DOHH2 (cell line): ENCODE measurements around the gene SYNDIG1.

Experiments
- H3F3A ChIP-seq: fragments of 200-600 bp; sonication (generic), shearing (Covaris generic); 2 replicates; pipeline ENCODE4 v1.6.0; 2016; ENCODE audit warnings: antibody characterized with exemption, mild to moderate bottlenecking; ENCODE audit not compliant: control insufficient read depth, insufficient read depth
- H3K27ac ChIP-seq: fragments of 200-600 bp; sonication (generic); 2 replicates; pipeline ENCODE4 v1.5.1; 2014; ENCODE audit warnings: low read depth, mild to moderate bottlenecking, low read length, moderate library complexity
- H3K27me3 ChIP-seq: fragments of 200-600 bp; sonication (generic); 2 replicates; pipeline ENCODE4 v1.6.1; 2014; ENCODE audit warnings: mild to moderate bottlenecking, low read length, mixed read lengths; ENCODE audit not compliant: control insufficient read depth
- H3K36me3 ChIP-seq: fragments of 200-600 bp; sonication (generic); 2 replicates; pipeline ENCODE4 v1.6.1; 2014; ENCODE audit warnings: mild to moderate bottlenecking, low read length, moderate library complexity, mixed read lengths; ENCODE audit not compliant: control insufficient read depth
- H3K4me1 ChIP-seq: fragments of 200-600 bp; sonication (generic); 2 replicates; pipeline ENCODE4 v1.6.1; 2014; ENCODE audit warnings: mild to moderate bottlenecking, low read length, mixed read lengths; ENCODE audit not compliant: control insufficient read depth
- H3K4me2 ChIP-seq: fragments of 200-600 bp; sonication (generic); 2 replicates; pipeline ENCODE4 v1.6.0; 2014; ENCODE audit warnings: mild to moderate bottlenecking, low read length, moderate library complexity
- H3K4me3 ChIP-seq: fragments of 200-600 bp; sonication (generic); 2 replicates; pipeline ENCODE4 v1.5.1; 2014; ENCODE audit warnings: mild to moderate bottlenecking, low read length, mixed read lengths
- H3K79me2 ChIP-seq: fragments of 200-600 bp; sonication (generic); 2 replicates; pipeline ENCODE4 v1.6.1; 2014; ENCODE audit warnings: mild to moderate bottlenecking, low read length, mixed read lengths; ENCODE audit not compliant: control insufficient read depth
- H3K9me2 ChIP-seq: fragments of 200-600 bp; sonication (generic); replicated peaks from 2 replicates; pipeline ENCODE4 v1.6.1; 2014; ENCODE audit warnings: mild to moderate bottlenecking, low read length, mixed read lengths; ENCODE audit not compliant: control insufficient read depth
- H3K9me3 ChIP-seq: fragments of 200-600 bp; sonication (generic); 2 replicates; pipeline ENCODE4 v1.6.1; 2014; ENCODE audit warnings: antibody characterized with exemption, low read length, mixed read lengths; ENCODE audit not compliant: control insufficient read depth, insufficient read depth
- H4K20me1 ChIP-seq: fragments of 200-600 bp; sonication (generic); 2 replicates; pipeline ENCODE4 v1.6.0; 2014; ENCODE audit warnings: low read depth, mild to moderate bottlenecking, antibody characterized with exemption, low read length, moderate library complexity; ENCODE audit not compliant: control insufficient read depth, insufficient read depth
- EZH2phosphoT487 ChIP-seq: fragments of 200-600 bp; sonication (generic); IDR thresholded peaks from 2 replicates; pipeline ENCODE4 v1.6.1; 2017; ENCODE audit warnings: borderline replicate concordance, mild to moderate bottlenecking, antibody characterized with exemption, low read length, moderate library complexity, mixed read lengths
- TF ChIP-seq, protein P1 (sequence below): fragments of 200-600 bp; sonication (generic); IDR thresholded peaks from one replicate; pipeline ENCODE4 v1.5.1; 2014; ENCODE audit warnings: antibody characterized with exemption, mild to moderate bottlenecking, low read depth, low read length; ENCODE audit not compliant: poor library complexity, severe bottlenecking

SYNDIG1 gene

DNA sequence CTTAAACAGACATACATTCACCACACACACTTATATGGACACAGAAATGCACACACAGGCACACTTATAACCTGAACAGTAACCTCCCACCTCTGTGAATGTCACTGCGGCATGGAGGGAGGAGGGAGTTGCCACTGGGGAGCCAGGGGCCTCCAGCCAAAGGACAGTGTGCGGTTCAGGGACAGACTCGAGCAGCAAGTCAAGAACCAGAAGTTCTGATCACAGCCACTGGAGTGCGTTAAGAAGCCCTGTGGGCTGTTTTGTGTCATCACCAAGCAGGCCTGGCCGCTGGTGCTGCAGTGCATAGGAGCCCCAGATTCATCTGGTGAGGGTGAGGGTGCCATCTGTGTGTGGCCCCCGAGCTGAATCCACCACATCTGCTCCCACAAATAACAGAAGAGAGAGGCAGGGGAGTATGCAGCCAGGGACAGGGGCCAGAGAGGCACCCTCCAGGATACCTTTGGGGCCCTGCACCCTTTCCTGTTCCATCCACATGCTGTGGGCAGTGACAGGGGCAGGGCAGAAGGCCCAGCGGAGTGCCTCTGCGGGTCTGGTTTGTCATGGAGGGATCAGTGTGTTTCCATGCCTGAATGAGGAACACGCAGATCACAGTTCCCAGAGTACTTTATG lies 20.3 kb downstream of the SYNDIG1 start:
- no peak for TF ChIP-seq EZH2phosphoT487
- H3K27me3 ChIP-seq: no peaks in the 10 kb centered on the region
- H3F3A ChIP-seq: no peaks in the 10 kb centered on the region
- H3K4me3 ChIP-seq: no peak overlapping the region
- H3K9me2 ChIP-seq: no peaks in the 10 kb centered on the region
- H3K4me2 ChIP-seq: no peak overlapping the region
- H3K27ac ChIP-seq: no peak overlapping the region
- H3K4me1 ChIP-seq: no peaks in the 10 kb centered on the region
- no peaks in the 10 kb centered on the region for H4K20me1 ChIP-seq
- no peaks in the 10 kb centered on the region for H3K79me2 ChIP-seq
- H3K36me3 ChIP-seq: no peaks in the 10 kb centered on the region
- H3K9me3 ChIP-seq: no peaks in the 10 kb centered on the region

DNA sequence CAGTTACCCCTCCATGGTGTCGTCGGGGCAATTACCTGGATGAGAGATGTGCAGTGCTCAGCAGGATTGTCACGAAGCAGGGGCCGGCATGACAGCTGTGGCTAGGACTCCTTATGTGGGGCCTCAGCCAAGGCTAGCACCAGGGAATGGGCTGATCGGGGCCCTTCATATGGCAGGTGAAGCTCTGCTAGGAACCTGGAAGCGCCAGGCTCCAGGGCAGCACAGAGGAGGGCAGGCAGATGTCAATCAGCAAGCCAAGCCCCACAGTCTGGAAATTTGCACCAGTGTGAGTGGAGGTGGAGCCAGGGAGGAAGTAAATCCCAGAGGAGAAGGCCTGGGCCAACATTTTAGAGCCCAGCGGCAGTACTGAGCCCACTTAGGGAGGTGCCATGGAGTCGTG lies 21.2 kb downstream of the SYNDIG1 start:
- no peaks in the 10 kb centered on the region for H3K9me3 ChIP-seq
- no peak overlapping the region for H3K4me3 ChIP-seq
- H3K4me2 ChIP-seq: no peak overlapping the region
- H3K4me1 ChIP-seq: no peaks in the 10 kb centered on the region
- H3K27ac ChIP-seq: no peak overlapping the region
- no peaks in the 10 kb centered on the region for H3K9me2 ChIP-seq
- no peaks in the 10 kb centered on the region for H3F3A ChIP-seq
- H3K27me3 ChIP-seq: no peaks in the 10 kb centered on the region
- H3K79me2 ChIP-seq: no peaks in the 10 kb centered on the region
- TF ChIP-seq, protein P1, sequence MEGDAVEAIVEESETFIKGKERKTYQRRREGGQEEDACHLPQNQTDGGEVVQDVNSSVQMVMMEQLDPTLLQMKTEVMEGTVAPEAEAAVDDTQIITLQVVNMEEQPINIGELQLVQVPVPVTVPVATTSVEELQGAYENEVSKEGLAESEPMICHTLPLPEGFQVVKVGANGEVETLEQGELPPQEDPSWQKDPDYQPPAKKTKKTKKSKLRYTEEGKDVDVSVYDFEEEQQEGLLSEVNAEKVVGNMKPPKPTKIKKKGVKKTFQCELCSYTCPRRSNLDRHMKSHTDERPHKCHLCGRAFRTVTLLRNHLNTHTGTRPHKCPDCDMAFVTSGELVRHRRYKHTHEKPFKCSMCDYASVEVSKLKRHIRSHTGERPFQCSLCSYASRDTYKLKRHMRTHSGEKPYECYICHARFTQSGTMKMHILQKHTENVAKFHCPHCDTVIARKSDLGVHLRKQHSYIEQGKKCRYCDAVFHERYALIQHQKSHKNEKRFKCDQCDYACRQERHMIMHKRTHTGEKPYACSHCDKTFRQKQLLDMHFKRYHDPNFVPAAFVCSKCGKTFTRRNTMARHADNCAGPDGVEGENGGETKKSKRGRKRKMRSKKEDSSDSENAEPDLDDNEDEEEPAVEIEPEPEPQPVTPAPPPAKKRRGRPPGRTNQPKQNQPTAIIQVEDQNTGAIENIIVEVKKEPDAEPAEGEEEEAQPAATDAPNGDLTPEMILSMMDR: no peak
- TF ChIP-seq EZH2phosphoT487: no peak
- no peaks in the 10 kb centered on the region for H3K36me3 ChIP-seq
- no peaks in the 10 kb centered on the region for H4K20me1 ChIP-seq

DNA sequence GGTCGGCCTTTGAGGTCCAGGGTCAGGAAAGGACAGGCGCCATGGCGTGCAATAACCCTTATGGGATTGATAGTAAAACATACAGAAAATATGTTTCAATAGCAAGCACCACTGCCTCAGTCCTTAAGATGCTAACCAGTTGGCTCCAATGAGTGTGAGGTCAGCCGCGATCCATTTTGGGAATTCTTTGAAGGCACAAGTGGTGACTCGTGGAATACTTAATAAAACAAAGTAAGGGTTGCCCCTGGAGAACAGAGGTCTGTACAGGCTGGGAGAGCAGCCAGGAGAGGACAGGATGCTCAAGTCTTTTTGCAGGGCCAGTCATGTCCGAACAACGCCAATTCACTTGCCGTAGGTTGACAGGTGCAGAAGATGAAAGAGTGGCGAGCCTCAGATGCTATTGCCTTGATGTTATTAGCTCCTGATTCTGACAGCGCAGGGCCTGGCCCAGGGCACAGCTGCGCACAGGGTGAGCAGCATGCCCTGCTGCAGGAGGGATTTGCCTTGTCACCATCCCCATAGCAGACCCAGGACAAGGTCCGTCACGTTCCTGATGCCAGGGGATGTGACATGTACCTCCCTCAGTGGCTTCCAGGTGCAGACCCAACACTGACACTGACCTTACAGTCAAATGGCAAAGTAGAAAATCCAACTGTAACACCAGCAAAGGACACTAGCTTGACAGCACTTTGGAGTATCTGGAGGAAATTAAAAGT lies 21.8 kb downstream of the SYNDIG1 start:
- Histone ChIP-seq H3K36me3 (no peaks in the 10 kb centered on the region), H3F3A (no peaks in the 10 kb centered on the region), H3K27me3 (no peaks in the 10 kb centered on the region), H3K4me2 (no peak overlapping the region), H3K27ac (no peak overlapping the region), H3K4me1 (no peaks in the 10 kb centered on the region), H4K20me1 (no peaks in the 10 kb centered on the region), H3K4me3 (no peak overlapping the region), H3K79me2 (no peaks in the 10 kb centered on the region), H3K9me2 (no peaks in the 10 kb centered on the region), H3K9me3 (no peaks in the 10 kb centered on the region)
- TF ChIP-seq, protein P1: no peak
- no peak for TF ChIP-seq EZH2phosphoT487

DNA sequence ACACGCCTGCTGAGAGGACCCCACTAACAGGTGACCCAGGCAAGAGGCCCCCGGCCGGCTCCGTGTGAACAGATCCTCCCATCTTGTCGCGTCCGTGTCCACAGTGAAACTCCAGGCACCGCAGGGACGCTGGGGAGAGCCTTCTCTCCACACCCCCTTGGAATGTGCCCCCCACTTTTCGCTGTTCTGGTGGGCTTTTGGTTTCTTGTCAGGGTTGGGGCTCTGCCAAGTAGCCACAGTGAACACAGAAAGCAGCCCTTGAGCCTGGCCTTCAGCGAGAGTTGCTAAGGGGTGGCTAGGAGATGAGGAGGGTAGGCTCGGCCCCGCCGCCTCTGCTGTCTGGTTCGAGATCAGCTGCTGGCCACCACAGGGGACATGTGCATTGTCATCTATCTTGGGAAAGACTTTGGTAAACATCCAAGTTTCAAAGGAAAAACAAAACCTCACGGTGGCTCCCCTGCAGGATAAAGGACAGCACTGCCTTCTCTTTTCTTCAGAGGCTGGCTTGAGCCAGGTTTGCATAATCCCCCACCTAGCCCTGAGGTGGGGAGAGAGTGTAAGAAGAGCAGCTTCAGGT lies 22.7 kb downstream of the SYNDIG1 start:
- Histone ChIP-seq H3K4me1 (no peaks in the 10 kb centered on the region), H3K27ac (no peak overlapping the region), H4K20me1 (no peaks in the 10 kb centered on the region), H3K4me3 (no peak overlapping the region), H3K9me3 (no peaks in the 10 kb centered on the region), H3K9me2 (no peaks in the 10 kb centered on the region), H3K27me3 (no peaks in the 10 kb centered on the region), H3K36me3 (no peaks in the 10 kb centered on the region), H3K4me2 (no peak overlapping the region), H3F3A (no peaks in the 10 kb centered on the region), H3K79me2 (no peaks in the 10 kb centered on the region)
- no peak for TF ChIP-seq EZH2phosphoT487
- TF ChIP-seq, protein P1: no peak
